H7 (cell line): ENCODE data around the gene RIOK2. TPM values are rescaled to one million over a fixed set of nuclear protein-coding genes. Genes with fewer than 3 reads are reported as not detected.
A peak's percentile ranks its signal among the peaks of the same experiment; 100 is the strongest.

Experiments used
- DNase-seq: peaks from one replicate; pipeline ENCODE4 v3.0.0; 2012
- H3K27me3 ChIP-seq: 2 replicates; pipeline ENCODE4 v1.6.0; 2011; ENCODE audit warnings: mild to moderate bottlenecking, low read length; ENCODE audit not compliant: control insufficient read depth, insufficient read depth
- H3K36me3 ChIP-seq: replicated peaks from 2 replicates; pipeline ENCODE4 v1.5.1; 2011; ENCODE audit warnings: low read length; ENCODE audit not compliant: control insufficient read depth, insufficient read depth
- H3K4me3 ChIP-seq: 2 replicates; pipeline ENCODE4 v1.5.1; 2011; ENCODE audit warnings: low read depth, mild to moderate bottlenecking, control low read depth, low read length, moderate library complexity; ENCODE audit not compliant: insufficient read depth
- total RNA-seq: library from RNA; depleted of rRNA; stranded (reverse); fragments of >200 nt; shearing (Covaris generic); gene quantifications from 2 replicates; pipeline ENCODE4 v1.2.3, GENCODE V29; 2014; rRNA removed

The RIOK2 gene
- 19.5 and 20.4 TPM in 2 replicates for total RNA-seq

DNA sequence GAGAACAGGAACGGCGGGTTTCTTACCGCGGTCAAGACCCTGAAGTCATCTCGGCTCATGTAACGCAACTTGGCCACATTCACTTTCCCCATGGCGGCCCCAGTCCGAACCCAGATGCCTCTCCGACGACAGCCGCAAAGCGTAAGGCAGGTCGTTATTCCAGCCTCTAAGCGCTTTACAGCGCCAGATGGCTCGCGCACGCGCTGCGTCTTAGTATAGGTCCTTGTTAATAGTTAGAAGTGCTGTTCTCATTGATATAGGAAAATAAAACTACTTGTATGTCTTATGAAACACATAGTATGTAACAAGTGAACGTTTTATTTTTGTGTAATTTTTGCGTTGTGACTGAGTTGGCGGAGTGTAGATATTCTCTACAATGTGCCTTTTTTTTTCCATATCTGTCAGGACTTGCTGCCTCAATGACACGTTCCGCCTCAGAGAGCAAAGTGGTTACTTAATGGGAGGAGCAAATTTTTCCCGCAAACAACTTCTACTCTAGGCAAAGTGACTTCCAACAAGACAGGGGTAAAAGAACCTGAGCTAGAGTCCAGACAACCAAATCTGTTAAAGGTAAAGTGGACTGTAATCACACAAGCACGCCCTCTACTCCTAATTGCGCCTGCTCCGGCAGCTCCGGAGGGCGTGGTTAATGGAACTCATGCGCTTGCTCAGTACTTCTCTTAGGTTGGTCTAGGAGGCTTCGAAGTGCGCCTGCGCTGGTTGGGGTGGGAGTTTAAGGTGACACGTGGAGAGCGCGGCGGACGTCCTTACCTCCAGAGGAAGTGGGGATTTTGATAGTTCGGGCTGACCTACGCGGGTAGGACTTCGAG is at the start of gene RIOK2:
TSS of gene RIOK2 (minus strand) at position 148 of the 830 bp plus-strand sequence. CDS start at position 92, 56 bp downstream.
- peak within 1 kb of the TSS; percentile 94 for H3K4me3 ChIP-seq
- H3K36me3 ChIP-seq: peaks cover 4% of the 10 kb centered on the region
- DNase-seq: peak; percentile 58
- no peaks in the 10 kb centered on the region; the same call in 1 of the 2 replicates for H3K27me3 ChIP-seq

DNA sequence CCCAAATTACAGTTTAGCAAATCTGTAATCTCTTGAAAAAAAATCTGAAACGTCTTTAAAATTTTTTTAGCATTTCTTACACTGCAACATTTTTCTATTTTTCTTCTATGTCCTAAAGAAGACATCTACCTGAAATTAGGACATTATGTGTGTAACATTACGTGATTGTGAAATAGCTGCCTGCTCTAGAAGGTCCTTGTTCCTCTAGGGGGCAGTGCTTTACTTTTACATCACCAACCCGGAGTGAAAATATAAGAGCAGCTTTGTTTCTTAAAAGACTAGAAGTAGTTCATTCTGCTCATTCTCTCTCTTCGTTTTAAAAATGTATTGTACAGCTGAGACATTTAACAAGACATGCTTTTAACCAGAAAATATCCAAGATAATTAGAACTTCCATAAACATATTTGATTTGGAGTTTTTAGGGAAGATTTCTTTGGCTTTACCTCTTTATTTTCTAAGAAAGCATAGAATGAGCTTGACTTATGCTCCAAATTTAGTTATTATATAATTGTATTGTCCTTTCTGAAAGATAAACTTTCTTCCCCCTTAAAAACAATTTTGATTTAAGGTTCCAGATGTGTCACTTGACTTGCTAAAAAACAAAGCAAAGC is 48.1 kb upstream of the RIOK2 start:
- Histone ChIP-seq H3K4me3 (no peak overlapping the region), H3K27me3 (no peaks in the 10 kb centered on the region), H3K36me3 (no peaks in the 10 kb centered on the region)
- peak; percentile 19 for DNase-seq

DNA sequence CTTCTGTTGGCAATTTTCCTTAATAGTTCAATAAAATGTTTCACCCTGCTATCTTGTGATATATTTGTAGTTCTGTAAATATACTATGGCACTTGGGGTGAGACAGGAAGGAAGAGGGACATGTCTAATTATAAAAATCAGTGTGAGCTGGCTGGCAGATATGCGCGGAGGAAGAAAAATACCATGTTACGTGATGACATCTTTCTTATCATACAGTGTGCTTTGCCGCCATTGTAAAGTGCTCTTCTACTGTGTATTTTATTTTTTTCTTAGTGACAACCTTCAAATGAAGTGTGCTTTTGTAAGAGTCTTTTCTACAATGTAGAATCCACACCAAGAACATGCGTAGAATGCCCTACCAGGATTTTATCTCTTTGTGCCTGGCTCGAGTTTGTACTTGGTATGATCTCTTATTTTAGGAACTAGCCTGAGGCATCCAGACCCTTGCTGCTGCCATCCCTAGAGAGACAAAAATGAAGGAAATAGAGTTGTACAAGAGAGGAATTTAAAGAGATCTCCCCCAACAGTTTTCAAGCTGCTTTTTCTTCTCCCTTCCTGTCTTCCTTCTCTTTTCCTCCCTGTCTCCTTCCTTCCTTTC is 46.7 kb upstream of the RIOK2 start:
- H3K36me3 ChIP-seq: no peaks in the 10 kb centered on the region
- no peak for DNase-seq
- H3K4me3 ChIP-seq: no peak overlapping the region
- no peaks in the 10 kb centered on the region for H3K27me3 ChIP-seq

DNA sequence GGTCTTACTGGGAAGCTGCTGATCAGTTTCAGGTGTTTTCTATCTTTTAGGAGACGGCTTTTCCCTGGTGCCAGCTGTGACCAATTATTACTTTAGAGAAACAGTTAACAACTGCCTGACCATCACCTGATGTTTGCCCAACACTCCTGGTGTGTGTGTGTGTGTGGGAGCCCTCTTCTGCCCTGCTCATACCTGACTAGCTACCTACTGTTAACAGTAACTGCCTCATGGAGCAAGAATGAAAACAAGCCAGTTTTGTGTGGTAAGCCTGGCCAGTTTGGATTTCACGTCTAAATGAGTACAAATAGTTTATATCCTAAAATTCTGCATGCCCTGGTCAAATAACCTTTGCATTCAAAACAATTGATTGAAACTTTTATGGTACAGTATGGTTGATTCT is 46.1 kb upstream of the RIOK2 start:
- DNase-seq: no peak
- no peaks in the 10 kb centered on the region for H3K27me3 ChIP-seq
- H3K4me3 ChIP-seq: no peak overlapping the region
- H3K36me3 ChIP-seq: no peaks in the 10 kb centered on the region

DNA sequence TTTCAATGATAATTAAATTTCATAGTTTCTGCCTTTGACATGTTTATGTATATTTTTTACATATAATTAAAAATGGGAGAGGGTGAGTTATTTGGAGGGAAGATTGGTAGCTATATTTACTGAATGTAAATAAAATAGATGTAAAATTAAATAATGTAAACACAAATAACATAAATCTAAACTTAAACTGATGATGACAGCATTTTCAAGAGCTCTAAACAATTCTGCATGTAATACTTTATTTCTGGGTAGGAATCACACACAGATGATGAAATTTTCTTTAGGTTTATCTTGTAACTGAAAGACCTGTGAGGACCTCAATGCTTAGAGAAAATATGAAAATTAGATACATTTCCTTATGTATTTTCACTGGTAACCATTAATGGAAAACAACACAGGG is 42.2 kb upstream of the RIOK2 start:
- Histone ChIP-seq H3K27me3 (no peaks in the 10 kb centered on the region), H3K36me3 (no peaks in the 10 kb centered on the region), H3K4me3 (no peak overlapping the region)
- DNase-seq: no peak

DNA sequence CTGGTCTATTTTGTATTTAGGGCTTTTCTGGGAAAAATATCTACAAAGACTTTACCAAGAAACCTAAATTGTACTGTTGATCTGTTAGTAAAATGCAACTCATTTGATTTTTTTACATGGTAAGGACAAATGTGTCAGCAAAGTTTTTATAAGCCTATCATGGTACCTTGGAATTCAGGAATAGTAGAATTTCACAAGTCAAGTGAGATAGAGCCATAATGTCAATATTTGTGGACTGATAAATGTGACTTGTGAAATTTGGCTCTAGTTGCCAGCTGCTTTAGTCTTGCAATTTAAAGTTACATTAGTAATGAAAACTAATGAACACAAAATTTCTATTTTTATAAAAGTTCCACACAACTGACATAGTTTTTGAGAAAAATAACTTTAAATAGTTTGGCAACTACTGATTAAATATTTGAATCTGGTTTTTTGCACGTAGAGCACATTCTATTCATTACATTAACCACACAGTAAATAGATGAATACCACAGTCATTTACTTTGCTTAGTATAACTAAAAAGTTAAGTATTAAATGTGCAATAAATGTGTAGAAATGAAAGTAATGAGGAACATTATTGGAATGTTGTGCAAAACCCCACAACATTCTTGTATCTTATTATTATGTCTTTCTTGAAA is 41.2 kb upstream of the RIOK2 start:
- H3K4me3 ChIP-seq: no peak overlapping the region
- DNase-seq: no peak
- H3K36me3 ChIP-seq: no peaks in the 10 kb centered on the region
- H3K27me3 ChIP-seq: no peaks in the 10 kb centered on the region

DNA sequence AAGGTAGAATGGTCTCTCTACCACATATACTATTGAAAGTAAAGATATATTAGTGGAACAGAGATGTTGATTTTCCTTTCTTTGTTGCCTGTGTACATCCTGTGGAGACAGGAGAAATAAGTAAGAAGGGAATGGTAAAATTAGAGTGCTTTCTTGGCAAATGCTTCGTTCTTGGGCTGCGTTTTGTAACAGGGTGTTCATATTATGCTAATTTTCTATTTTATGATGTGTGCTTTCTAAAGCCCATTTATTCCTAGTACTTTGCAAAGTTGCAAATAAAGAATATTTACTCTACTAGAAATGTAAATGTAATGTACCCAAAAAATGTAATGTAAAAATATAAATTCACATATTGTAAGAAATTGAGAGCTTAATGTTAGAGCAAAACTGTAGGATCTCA is 40.5 kb upstream of the RIOK2 start:
- Histone ChIP-seq H3K4me3 (no peak overlapping the region), H3K36me3 (no peaks in the 10 kb centered on the region), H3K27me3 (no peaks in the 10 kb centered on the region)
- DNase-seq: no peak

DNA sequence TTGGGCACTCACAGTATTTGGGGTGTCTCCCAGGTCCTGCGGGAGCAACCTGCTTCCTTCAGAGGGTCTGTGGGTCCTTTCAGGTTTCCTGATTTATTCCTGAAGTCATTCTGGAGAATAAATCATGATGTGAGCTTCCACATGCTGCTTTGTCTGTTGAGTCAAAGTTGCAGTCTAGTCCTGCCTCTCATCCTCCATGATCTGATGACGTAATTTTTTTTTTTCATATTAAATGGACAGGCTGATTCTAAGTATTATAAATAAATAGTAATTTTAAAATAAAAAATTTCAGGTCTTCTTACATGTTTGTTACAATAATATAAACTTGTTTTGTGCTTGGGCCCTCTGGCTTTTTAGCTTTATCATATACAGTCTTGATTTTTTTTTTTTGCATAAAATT is 26.3 kb upstream of the RIOK2 start:
- H3K27me3 ChIP-seq: no peaks in the 10 kb centered on the region
- no peak overlapping the region for H3K4me3 ChIP-seq
- no peak for DNase-seq
- no peaks in the 10 kb centered on the region for H3K36me3 ChIP-seq

DNA sequence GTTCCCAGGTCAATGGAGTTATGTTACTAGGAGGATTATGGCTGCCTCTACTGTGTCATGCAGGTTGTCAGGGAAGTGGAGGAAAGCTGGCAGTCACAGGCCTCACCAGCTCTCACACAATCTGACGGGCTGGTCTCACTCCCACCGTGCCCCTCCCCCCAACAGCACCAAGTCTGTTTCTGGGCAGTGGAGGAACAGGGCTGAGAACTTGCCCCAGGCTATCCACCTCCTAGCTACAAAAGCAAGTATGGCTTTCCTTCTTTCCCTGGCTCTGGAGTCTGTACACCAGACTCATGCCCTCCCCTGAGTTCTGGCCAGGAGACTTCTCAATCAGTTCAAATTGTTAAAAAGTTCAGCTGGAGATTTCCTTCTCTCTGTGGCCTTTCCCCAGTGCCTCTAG is 25.7 kb upstream of the RIOK2 start:
- DNase-seq: no peak
- Histone ChIP-seq H3K36me3 (no peaks in the 10 kb centered on the region), H3K4me3 (no peak overlapping the region), H3K27me3 (no peaks in the 10 kb centered on the region)

DNA sequence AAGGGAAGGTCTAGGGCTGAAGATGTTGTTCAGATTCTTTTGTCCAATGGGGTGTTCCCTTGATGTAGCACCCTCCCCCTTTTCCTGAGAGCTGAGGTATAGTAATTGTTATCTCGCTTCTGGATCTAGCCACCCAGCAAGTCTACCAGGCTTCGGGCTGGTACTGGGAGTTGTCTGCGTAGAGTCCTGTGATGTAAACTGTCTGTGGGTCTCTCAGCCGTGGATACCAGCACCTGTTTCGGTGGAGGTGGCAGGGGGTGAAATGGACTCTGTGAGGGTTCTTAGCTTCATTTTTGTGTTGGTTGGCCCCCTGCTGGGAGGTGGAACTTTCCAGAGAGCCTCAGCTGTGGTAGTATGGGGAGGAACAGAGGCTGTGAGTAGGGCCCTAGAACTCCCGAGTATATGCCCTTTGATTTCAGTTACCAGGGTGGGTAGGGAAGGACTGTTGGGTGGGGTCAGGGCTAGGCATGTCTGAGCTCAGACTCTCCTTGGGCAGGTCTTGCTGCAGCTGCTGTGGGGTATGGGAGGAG is 25.2 kb upstream of the RIOK2 start:
- Histone ChIP-seq H3K27me3 (no peaks in the 10 kb centered on the region), H3K4me3 (no peak overlapping the region), H3K36me3 (no peaks in the 10 kb centered on the region)
- DNase-seq: no peak

DNA sequence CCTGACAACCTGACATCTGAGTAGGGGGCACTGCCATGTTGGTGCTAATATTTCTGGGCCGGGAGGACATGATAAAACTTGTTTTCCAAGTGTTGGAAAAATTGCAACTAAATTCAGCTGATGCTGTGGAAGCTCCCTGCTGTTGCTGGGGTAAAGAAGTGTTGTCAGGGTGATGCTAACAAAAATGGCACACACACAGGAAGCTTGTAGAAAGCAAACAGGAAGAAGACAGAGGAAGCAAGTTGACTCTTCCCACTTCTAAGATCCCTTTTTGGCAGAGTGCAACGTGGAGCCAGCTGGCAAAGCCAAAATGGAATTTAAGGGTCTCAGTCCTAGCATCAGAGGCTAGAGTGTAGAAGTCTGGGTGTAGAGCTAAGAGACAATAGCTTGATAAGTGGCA is 11.3 kb upstream of the RIOK2 start:
- no peaks in the 10 kb centered on the region for H3K36me3 ChIP-seq
- no peak for DNase-seq

DNA sequence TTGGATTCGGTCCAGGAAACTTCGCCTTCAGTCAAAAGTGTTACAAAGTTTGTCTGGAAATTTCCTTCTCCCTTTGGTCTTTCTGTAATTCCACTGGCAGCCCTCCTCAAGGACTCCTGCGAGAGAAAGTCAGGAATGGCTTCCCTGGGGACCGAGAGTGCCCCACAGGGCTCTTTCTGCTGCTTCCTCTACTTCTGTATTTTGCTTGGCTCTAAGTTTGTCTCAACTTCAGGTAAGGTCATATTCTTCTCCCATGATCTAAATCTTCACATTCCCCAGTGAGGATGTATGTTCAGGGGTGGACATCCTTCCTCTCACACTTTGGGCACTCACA is 10.3 kb upstream of the RIOK2 start:
- DNase-seq: no peak
- no peaks in the 10 kb centered on the region for H3K36me3 ChIP-seq
- no peak overlapping the region for H3K4me3 ChIP-seq
- H3K27me3 ChIP-seq: no peaks in the 10 kb centered on the region

More for the DNA sequence above, 11.3 kb upstream of the RIOK2 start:
- Histone ChIP-seq H3K27me3 (no peaks in the 10 kb centered on the region), H3K4me3 (no peak overlapping the region)

DNA sequence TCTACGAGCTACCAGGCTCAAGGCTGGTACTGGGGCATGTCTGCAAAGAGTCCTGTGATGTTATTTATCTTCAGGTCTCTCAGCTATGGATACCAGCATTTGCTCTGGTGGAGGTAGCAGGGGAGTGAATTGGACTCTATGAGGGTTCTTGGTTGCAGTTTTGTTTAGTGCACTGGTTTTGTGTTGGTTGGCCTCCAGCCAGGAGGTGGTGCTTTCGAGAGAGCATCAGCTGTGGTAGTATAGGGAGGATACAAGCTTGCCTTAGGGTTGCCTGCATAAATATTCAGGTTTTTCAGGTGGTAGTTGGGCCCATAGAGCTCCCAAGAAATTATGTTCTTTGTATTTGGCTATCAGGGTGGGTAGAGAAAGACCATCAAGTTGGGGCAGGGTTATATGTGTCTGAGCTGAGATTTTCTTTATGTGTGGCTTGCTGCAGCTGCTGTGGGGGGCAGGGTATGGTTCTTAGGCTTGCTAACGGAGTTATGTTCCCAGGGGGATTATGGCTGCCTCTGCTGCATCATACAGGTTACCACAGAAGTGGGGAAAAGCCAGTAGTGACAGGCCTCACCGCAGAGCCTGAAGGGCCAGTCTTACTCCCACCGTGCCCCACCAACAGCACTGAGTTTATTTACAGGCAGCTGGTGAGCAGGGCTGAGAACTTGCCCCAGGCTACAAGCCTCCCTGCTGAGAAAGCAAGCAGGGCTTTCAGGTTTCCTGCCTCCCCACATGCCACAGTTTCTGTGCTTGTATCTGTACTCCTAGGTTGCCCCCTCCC is 9.7 kb upstream of the RIOK2 start:
- no peak for DNase-seq
- Histone ChIP-seq H3K36me3 (no peaks in the 10 kb centered on the region), H3K4me3 (no peak overlapping the region), H3K27me3 (no peaks in the 10 kb centered on the region)

DNA sequence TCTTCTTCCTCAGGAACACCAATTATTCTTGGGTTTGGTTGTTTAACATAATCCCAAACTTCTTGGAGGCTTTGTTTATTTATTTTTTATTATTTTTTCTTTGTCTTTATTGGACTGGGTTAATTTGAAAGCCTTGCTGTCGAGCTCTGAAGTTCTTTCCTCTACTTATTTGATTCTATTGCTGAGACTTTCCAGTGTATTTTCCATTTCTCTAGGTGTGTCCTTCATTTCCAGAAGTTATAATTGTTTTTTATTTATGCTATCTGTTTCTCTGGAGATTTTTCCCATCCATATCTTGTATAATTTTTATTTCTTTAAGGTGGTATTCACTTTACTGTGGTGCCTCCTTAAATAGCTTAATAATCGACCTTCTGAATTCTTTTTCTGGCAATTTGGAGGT is 8.8 kb upstream of the RIOK2 start:
- H3K4me3 ChIP-seq: no peak overlapping the region

More for the DNA sequence above, 8.8 kb upstream of the RIOK2 start:
- Histone ChIP-seq H3K36me3 (no peaks in the 10 kb centered on the region), H3K27me3 (no peaks in the 10 kb centered on the region)
- no peak for DNase-seq
